Stimulated activated CD4-positive, alpha-beta T cell treated with anti-CD3 and anti-CD28 coated beads, Interleukin-1b, Interleukin-23, amount 100 ng/mL, for 4 hours (primary cell): ENCODE measurements around the gene EPB41L2.

Source experiments
- DNase-seq, 2 donors: peaks; one replicate each; pipeline ENCODE4 v3.0.0-alpha.2; 2020; ENCODE audit warnings: low read depth in 2 of 2

Gene EPB41L2

GRCh38 chr6:131062241-131063027 lies 611 bp downstream of the EPB41L2 start:
- DNase-seq = peak in 1 of 2 donors; percentile 19

- DNase-seq = no peak
Observed at GRCh38 chr6:131061751-131062119, 1.3 kb downstream of the EPB41L2 start.

GRCh38 chr6:131061041-131061750 lies 1.8 kb downstream of the EPB41L2 start:
- no peak for DNase-seq

DNA sequence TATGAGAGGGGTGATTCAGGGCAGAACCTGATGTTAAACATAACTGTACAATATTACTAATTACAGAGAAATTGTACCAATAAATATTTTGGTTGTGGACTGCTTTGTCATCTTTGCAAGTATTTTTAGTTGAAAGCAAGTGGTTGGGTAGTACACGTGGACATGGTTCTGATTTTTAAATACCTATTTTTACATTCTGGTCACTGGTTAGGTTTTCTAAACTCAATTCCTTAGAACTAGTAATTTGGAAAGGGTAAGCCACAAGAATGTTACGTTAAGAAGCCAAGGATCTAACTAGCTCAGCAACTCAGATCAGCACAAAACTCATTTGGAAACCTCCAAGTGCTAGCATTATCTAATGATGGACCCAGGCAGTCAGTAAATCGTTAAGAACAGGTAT lies 2.7 kb downstream of the EPB41L2 start:
- no peak for DNase-seq

DNA sequence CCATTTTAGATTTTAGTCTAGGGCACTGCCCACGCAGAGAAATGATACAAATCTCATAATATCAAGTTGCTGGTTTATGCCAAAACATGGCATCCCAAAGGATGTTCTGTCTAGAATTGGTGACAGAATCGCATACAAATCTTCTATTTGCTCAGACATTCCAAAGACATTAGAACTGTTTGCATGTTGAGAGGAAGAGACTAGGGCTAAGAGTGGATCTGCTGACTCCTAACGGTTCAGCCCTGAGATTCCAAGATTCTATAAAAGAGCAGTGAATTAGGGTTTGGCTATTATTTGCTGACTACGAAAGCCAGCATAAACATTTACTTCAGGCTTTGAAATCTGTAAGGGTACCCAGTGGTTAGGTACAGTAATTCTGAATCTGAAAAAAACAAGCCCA lies 3.6 kb downstream of the EPB41L2 start:
- DNase-seq = no peak

- DNase-seq = no peak
Observed at GRCh38 chr6:131058236-131058635, 4.8 kb downstream of the EPB41L2 start.

- DNase-seq = no peak
Observed at GRCh38 chr6:131054392-131055250, 8.4 kb downstream of the EPB41L2 start.

DNA sequence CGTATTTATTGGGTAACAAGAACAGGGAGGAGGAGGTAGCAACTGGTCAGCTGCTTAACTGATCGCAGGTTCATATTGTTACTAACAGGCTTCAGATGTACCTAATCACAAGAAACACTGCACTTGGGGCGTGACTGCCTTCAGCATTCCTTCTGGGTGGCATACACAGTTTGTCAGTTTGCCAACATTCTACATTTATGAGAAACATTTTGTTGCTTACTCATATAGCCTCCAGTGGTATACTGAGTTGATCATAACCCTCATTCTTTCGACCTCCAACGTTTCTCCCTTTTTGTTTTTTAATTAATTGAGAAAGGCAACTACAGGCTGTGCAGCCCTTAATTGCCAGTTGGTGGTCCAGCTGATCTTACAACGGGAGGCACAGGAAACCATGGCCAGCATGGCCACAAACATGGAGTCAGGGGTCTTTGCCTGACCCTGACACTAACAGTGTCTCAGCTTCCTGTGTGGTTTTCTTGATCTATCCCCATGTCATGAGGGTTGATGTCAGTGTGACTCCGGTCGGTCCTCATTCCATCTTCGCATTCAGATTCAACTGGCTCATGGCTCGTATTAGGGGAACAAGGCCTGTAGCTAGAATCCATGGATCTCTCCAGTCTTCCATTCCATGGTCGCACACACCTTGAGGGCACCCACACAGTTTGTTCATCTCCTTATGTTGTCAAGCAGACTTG lies 9.4 kb downstream of the EPB41L2 start:
- no peak for DNase-seq

DNA sequence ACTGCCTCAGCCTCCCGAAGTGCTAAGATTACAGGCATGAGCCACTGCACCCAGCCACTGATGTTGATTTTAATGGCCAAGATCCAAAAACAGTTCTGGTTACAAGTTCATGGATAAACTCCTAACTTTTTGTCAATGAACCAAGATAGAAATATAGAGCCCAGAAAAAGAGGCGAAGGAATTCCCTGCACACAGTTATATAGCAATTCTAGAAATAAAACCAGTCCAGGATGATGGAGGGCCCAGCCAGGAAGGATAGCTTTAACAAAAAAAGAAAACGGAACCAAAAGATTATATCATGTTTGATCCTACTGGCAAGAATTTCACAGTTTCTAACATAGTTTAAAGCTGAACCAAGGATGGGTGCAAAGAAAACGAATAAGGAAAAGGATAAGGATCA lies 10.9 kb downstream of the EPB41L2 start:
- DNase-seq = no peak

DNA sequence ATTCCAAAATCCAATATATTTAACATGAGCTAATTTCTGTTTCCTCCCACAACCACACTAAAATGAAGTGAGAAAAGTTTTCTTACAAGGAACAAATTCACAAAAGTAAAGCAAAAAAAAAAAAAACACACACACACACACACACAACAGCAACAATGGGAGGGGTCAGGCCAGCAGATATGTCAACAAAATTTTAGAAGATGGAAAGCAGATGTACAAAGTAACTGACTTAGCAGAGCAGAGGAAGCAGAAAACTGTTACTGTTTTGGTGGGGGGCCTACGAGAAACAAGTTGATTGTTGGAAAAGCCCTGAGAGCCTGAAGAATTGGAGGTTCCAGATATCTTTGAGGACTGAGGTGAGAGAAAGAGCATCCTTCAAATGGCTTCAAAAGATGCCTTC lies 11.7 kb downstream of the EPB41L2 start:
- DNase-seq = no peak

DNA sequence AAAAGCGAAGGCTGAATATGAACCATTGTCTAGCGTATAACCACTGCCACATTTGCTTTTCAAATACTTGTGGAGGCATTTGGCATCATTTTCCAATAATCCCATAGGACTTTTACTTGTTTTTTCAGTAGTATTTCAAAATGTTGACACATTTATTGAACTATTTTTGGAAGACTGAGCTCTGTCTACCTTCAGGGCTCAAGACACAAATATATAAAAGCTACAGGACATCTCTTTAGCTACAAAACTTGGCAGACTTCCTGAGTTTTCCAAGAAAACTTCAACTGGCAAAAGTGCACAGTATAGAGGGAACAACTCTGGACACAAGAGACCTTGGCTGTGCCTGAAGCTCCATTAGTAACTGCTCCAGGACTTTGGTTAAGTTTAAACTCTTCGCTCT lies 13.4 kb downstream of the EPB41L2 start:
- no peak for DNase-seq

GRCh38 chr6:131048933-131049515 lies 14.0 kb downstream of the EPB41L2 start:
- DNase-seq = no peak

- DNase-seq = no peak
Observed at GRCh38 chr6:131048459-131048858, 14.6 kb downstream of the EPB41L2 start.

DNA sequence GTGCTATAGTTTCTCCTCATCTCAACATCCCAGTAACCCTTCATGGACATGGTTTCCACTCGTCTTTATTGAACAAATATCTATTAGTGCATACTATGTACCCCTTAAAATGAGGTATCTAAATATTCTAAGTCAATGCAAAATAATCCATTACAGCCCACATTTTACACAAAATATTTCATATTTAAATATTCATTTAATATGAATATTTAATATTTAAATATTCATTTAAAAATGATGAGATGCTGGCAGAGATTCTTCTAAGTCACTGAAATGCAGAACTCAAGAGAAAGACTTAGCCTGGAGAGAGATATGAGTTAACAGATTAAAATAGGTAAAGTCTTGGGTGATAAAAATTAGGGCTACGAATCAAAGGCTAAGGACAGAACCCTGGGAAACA lies 17.9 kb downstream of the EPB41L2 start:
- DNase-seq = no peak

DNA sequence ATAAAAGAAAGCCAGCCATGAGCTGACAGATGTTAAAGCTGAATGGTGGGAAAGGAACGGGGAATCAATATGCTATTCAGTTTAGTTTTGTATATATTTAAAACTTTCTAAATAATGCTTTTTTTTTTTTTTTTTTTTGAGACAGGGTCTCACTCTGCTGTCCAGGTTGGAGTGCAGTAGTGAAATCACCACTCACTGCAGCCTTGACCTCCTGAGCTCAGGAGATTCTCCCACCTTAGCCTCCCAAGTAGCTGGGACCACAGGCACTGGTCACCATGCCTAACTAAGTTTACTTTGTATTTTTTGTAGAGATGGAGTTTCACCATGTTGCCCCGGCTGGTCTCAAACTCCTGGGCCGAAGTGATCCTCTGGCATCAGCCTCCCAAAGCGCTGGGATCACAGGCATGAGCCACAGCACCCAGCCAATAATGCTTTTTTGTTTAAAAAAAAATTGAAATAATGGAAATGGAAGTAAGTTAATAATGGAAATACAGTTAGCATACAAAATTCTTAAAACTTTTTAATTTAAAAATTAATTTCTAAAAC lies 19.1 kb downstream of the EPB41L2 start:
- DNase-seq = no peak

GRCh38 chr6:131042664-131043063 lies 20.4 kb downstream of the EPB41L2 start:
- DNase-seq = no peak

- DNase-seq = no peak
Observed at GRCh38 chr6:131041814-131042213, 21.2 kb downstream of the EPB41L2 start.

GRCh38 chr6:131040866-131041265 lies 22.2 kb downstream of the EPB41L2 start:
- no peak for DNase-seq

- no peak for DNase-seq
Observed at GRCh38 chr6:131039345-131039680, 23.7 kb downstream of the EPB41L2 start.

- no peak for DNase-seq
Observed at GRCh38 chr6:131038597-131039344, 24.3 kb downstream of the EPB41L2 start.
